HG03066 (cell line): Measurements from ENCODE around the gene GATM.
A peak's percentile ranks its signal among the peaks of the same experiment; 100 is the strongest.

Experiments used
- ATAC-seq: cut with Tn5 transposase; IDR thresholded peaks from one replicate; pipeline ENCODE4 v1.9.1; 2021; ENCODE audit warnings: low read depth; ENCODE audit not compliant: unreplicated experiment

GATM gene

GRCh38 chr15:45378149-45378912 lies at the start of gene GATM:
GATM (minus strand) TSS chr15:45378544; CDS start chr15:45378453, 91 bp downstream.
- ATAC-seq: peak; percentile 83

GRCh38 chr15:45427085-45427484 lies 48.7 kb upstream of the GATM start:
- ATAC-seq: no peak

GRCh38 chr15:45425135-45425534 lies 46.8 kb upstream of the GATM start:
- no peak for ATAC-seq

- ATAC-seq: no peak
These were observed 46.1 kb upstream of the GATM start for GRCh38 chr15:45424429-45424828.

GRCh38 chr15:45417303-45417950 lies 39.1 kb upstream of the GATM start:
- no peak for ATAC-seq

- no peak for ATAC-seq
These were observed 36.0 kb upstream of the GATM start for GRCh38 chr15:45414215-45414885.

GRCh38 chr15:45409596-45409995 lies 31.3 kb upstream of the GATM start:
- ATAC-seq: no peak

GRCh38 chr15:45407786-45408185 lies 29.4 kb upstream of the GATM start:
- no peak for ATAC-seq

- ATAC-seq: peak; percentile 24
These were observed 24.9 kb upstream of the GATM start for GRCh38 chr15:45402955-45403877.

GRCh38 chr15:45402162-45402954 lies 24.0 kb upstream of the GATM start:
- ATAC-seq: peak; percentile 76

GRCh38 chr15:45401665-45402161 lies 23.4 kb upstream of the GATM start:
- ATAC-seq: peak; percentile 2

GRCh38 chr15:45399381-45400212 lies 21.3 kb upstream of the GATM start:
- no peak for ATAC-seq

GRCh38 chr15:45397116-45397665 lies 18.8 kb upstream of the GATM start:
- no peak for ATAC-seq

- ATAC-seq: no peak
These were observed 17.6 kb upstream of the GATM start for GRCh38 chr15:45395943-45396342.

GRCh38 chr15:45394681-45395080 lies 16.3 kb upstream of the GATM start:
- no peak for ATAC-seq

GRCh38 chr15:45393851-45394250 lies 15.5 kb upstream of the GATM start:
- ATAC-seq: no peak

- ATAC-seq: no peak
These were observed 14.2 kb upstream of the GATM start for GRCh38 chr15:45392584-45392855.

GRCh38 chr15:45391746-45392583 lies 13.6 kb upstream of the GATM start:
- peak; percentile 87 for ATAC-seq
